Right atrium auricular region (tissue), 2 donors: ENCODE data around the gene BCAR1. TPM values are rescaled to one million over a fixed set of nuclear protein-coding genes. Genes with fewer than 3 reads are reported as not detected.

Source experiments
- DNase-seq: peaks from one replicate; pipeline ENCODE4 v3.0.0-alpha.2; 2019; ENCODE audit warnings: low spot score
- H3K27ac ChIP-seq, 2 donors: fragments of 200-600 bp; sonication (generic); 1 replicate in 1 of 2; 2 replicates in 1 of 2; pipeline ENCODE4 v1.5.1; 2016 to 2019
- H3K27me3 ChIP-seq, 2 donors: fragments of 200-600 bp; sonication (generic); one replicate each; pipeline versions ENCODE4 v1.5.1 to v1.6.0; 2017 to 2019
- H3K36me3 ChIP-seq: fragments of 200-600 bp; sonication (generic); one replicate; pipeline ENCODE4 v1.5.1; 2016
- H3K4me1 ChIP-seq, 2 donors: fragments of 200-600 bp; sonication (generic); one replicate each; pipeline versions ENCODE4 v1.5.1 to v1.6.0; 2017 to 2019
- H3K4me3 ChIP-seq, 2 donors: fragments of 200-600 bp; sonication (generic); 1 replicate in 1 of 2; 2 replicates in 1 of 2; pipeline ENCODE4 v1.5.1; 2017 to 2019; ENCODE audit warnings: mild to moderate bottlenecking in 1 of 2, moderate library complexity in 1 of 2
- H3K9me3 ChIP-seq, 2 donors: fragments of 200-600 bp; sonication (generic); one replicate each; pipeline ENCODE4 v1.5.1; 2019
- CTCF ChIP-seq, 2 donors: fragments of 200-600 bp; sonication (generic); IDR thresholded peaks; one replicate each; pipeline ENCODE4 v1.5.1; 2019; ENCODE audit warnings: antibody characterized with exemption in 2 of 2
- total RNA-seq, 2 donors: library from RNA; depleted of rRNA; stranded (reverse); fragments of >200 nt; gene quantifications; one replicate each; pipeline ENCODE4 v1.1.0, GENCODE V29; 2016

BCAR1 gene
- total RNA-seq, 2 donors from 2014 or later = 58.0 to 88.2 TPM

- Histone ChIP-seq H3K4me1 (peaks cover 0 to 95% of the 10 kb centered on the region in 2 donors), H3K36me3 (no peaks in the 10 kb centered on the region), H3K27me3 (no peaks in the 10 kb centered on the region), H3K27ac (peak overlapping the region; percentile 84 to 98), H3K9me3 (no peaks in the 10 kb centered on the region), H3K4me3 (no peak overlapping the region)
- TF ChIP-seq CTCF (IDR thresholded peaks at IDR 0.05) = no peak
- DNase-seq = no peak
Measured at GRCh38 chr16:75252946-75253911, 1.8 kb upstream of the BCAR1 start.

GRCh38 chr16:75252049-75252864 lies 833 bp upstream of the BCAR1 start:
- H3K9me3 ChIP-seq = no peaks in the 10 kb centered on the region
- H3K27ac ChIP-seq = peak overlapping the region; percentile 84 to 98
- peak overlapping the region in 1 of 2 donors; percentile 90 for H3K4me3 ChIP-seq
- DNase-seq = no peak
- no peak for TF ChIP-seq CTCF (IDR thresholded peaks at IDR 0.05)
- peaks cover 0 to 95% of the 10 kb centered on the region in 2 donors for H3K4me1 ChIP-seq
- H3K36me3 ChIP-seq = no peaks in the 10 kb centered on the region
- H3K27me3 ChIP-seq = no peaks in the 10 kb centered on the region

- no peak for TF ChIP-seq CTCF (IDR thresholded peaks at IDR 0.05)
- Histone ChIP-seq H3K4me3 (peak overlapping the region; percentile 79 to 90), H3K27ac (peak overlapping the region; percentile 97 to 98), H3K4me1 (peaks cover 0 to 95% of the 10 kb centered on the region in 2 donors), H3K9me3 (no peaks in the 10 kb centered on the region), H3K36me3 (no peaks in the 10 kb centered on the region), H3K27me3 (no peaks in the 10 kb centered on the region)
- no peak for DNase-seq
Measured at GRCh38 chr16:75250809-75251279, 580 bp downstream of the BCAR1 start.

- peak overlapping the region; percentile 79 to 90 for H3K4me3 ChIP-seq
- no peak for DNase-seq
- H3K4me1 ChIP-seq = peaks cover 0 to 95% of the 10 kb centered on the region in 2 donors
- H3K9me3 ChIP-seq = no peaks in the 10 kb centered on the region
- H3K27me3 ChIP-seq = no peaks in the 10 kb centered on the region
- no peak for TF ChIP-seq CTCF (IDR thresholded peaks at IDR 0.05)
- H3K36me3 ChIP-seq = no peaks in the 10 kb centered on the region
- peak overlapping the region; percentile 97 to 98 for H3K27ac ChIP-seq
Measured at GRCh38 chr16:75250089-75250808, 1.2 kb downstream of the BCAR1 start.

GRCh38 chr16:75249441-75249840 lies 2.0 kb downstream of the BCAR1 start:
- Histone ChIP-seq H3K27me3 (no peaks in the 10 kb centered on the region), H3K4me3 (peak overlapping the region in 1 of 2 donors; percentile 90), H3K9me3 (no peaks in the 10 kb centered on the region), H3K4me1 (peaks cover 0 to 95% of the 10 kb centered on the region in 2 donors), H3K27ac (peak overlapping the region; percentile 97 to 98), H3K36me3 (no peaks in the 10 kb centered on the region)
- DNase-seq = no peak
- TF ChIP-seq CTCF (IDR thresholded peaks at IDR 0.05) = no peak
